Activated naive CD4-positive, alpha-beta T cell (primary cell): ENCODE data around the gene C10orf71.

Experiments used
- DNase-seq, 4 experiments: peaks; one replicate each; lab custom pipeline; 2025; lab: John Stamatoyannopoulos, UW

Gene C10orf71

DNA sequence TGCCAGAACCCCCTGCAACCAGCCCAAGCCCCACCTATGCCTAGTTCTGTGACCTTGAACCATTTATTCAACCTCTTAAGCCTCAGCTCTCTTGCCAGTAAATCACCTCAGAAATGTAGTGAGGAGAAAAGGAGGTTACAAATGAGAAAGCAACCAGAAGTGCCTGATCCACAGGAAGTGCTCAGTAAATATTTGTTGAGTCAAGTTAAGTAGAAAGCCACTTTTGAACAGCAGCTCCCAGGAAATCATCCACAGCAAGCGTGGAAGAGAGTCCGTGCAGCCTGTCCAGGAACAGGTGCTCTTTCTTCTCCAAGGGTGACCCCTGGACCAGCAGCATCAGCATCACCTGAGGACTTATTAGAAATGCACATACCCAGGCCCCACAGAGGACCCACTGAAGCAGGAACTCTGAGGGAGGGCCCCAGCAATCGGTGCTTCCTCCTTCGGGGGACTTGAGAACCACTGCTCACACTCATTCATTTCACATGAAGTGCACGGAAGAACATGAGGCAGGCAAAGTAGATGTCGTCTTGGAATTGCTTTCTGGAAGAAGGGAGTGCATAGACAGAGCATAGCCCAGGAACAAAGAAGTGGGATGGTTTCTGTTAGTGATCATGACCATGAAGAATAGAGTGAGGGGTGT is 6.3 kb upstream of the C10orf71 start:
- no peak for DNase-seq

DNA sequence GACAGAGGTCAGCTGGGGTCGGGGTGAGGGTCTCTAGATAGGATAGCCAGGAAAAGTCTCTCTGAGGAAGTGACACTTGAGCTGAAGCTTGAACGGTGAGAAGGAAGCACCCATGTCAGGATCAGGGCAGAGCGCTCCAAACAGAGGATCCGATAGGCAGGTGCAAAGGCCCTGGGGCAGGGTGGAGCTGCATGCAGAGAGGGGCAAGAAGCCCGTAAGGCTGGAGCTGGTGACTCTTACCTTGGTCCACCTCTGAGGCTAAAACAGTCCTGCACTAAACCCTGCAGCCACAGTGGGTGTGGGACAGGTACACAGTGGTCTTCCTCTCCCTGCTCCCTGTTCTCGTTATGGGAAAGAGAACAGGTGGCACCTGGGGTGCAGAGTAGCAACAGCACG is 5.8 kb upstream of the C10orf71 start:
- no peak for DNase-seq

DNA sequence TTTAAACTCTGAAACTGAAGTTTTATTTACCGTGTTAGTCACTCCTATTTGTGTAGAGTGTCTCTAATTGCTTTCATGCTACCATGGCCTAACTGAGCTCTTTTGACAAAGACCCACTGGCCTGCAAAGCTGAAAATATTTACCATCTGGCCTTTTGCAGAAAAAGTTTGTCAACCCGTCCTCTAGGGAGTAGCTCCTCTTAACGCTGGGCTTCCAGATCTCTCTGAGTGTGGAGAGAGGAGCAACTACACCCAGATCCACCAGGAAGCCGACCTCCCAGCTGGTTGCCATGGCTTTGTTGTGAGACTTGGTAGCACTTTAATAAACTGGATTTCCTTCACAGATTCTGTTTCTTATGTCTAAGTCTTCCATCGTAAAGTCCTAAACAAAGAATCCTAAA is 4.2 kb upstream of the C10orf71 start:
- DNase-seq: no peak

DNA sequence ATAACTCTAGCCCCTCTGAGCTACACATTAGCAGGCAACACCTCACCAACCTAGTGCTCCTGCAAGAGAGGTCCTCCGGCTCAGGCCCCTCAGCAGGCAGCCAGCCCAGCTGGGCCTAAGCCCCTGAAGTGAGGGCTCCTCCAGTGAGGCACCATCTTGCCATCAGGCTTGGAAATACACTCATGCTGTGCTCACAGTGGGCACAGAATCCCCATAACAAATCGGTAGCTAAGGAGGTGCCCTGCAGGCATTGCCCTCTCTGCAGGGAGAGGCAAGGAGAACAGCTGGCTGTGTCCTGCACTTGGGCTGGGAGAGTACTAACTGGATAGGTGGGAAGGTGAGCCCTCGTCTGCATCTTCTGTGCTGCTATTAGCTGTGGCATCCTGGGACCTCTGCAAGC is 3.7 kb upstream of the C10orf71 start:
- no peak for DNase-seq

DNA sequence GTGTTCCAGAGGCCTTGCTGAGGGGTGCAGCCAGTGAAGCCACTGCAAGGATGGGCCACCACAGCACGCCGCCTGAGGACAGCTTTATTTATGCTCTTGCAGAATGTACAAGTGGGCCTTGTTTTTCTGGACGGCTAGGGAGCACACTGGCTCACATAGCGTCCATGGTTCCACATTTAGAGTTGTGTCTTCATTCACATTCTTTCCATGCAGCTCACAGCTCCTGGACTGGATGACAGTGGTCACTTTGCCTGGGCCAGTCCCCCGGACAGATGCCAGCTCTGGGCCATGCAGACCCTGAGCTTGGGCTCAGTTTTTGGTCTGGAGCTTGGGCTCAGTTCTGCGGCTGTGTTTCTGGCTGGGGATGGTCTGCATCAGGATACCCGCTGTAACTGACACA is 2.6 kb upstream of the C10orf71 start:
- DNase-seq: no peak

DNA sequence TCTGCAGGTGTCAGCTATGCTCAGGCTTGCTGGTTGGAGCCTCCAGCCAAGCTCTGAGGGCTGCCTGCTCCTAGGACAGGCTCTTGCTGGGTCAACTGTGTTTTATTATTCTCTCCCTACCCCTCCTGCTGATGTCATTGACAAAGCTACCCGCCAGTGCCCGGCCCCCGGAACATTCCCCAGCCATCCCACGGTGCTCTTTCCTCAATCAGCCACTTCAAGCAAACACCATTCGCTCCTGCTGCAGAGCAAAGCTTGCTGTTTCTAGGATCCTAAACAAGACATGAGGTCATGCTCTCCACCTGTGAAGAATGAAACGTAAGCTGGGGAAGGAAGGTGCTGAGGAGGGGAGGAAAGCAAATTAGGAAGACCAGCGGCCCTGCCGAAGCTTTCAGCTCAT is 2.1 kb upstream of the C10orf71 start:
- no peak for DNase-seq

DNA sequence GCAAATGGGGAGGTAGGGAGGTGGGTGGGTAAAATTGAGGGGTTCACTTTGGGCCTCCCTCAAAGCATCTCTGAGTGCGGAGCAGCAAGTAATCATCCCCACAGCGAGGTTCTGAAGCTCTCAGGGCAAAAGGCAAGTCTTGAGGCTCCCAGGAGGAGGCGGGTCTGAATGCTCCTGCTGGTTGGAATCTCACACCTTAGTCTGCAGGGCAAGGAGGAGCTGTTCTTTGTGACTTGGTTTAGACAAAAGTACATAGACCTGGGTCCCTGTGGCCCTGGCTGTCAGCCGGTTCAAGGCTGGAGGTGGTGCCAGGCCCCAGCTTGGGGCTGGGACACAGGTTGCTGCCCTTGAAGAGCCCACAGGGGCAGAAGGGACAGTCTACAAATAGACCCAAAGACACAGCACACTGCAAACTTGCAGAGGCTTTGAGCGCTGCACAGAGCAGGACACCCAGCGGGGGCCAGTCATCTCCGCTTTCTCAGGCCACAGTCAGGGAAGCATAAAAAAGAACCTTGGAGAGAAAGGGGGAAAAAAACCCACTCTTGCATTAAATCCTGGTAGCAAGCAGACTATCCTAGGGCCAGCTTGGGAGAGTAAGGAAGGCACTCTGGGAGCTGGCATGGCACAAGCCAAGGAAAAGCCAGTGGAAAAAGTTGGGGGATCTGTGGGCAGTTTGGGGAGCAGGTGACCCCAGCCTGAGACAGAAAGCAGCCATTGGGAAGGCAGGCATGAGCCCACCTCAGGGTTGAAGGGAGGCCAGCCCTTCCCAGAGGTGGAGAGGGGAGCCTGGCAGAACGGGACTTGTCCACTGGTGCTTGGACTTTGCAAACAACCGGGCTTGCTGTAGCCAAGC is 926 bp upstream of the C10orf71 start:
- DNase-seq: no peak

DNA sequence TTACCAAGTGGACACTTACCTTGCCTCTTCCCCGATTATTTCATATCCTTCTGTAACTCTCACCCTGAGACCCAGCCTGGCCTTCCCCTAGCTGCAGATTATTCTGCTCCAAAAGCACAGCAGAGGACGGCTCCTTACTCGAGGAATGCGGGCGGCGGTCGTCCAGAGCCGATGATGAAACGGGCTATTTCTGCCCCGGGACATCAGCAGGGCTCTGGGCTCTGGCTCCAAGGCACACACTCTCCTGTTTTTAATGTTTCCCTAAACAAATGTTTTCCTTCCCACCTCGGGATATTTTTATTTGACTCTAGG is 343 bp upstream of the C10orf71 start:
- no peak for DNase-seq

DNA sequence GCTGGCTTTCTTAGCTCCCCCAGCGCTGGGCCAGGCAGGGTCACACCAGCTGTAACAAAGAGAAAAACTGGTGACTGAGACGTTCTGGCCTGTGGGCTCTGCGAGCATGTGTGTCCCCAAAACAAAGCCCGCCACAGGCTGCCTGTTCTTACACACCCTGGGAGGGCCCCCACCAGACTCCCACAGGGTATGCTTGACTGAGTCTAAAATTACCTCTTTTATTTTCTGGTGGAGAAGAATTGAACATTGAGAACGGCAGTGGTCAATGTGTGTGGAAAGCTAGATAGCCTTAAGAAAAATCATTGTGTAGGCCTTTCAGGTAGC is 808 bp downstream of the C10orf71 start:
- no peak for DNase-seq

DNA sequence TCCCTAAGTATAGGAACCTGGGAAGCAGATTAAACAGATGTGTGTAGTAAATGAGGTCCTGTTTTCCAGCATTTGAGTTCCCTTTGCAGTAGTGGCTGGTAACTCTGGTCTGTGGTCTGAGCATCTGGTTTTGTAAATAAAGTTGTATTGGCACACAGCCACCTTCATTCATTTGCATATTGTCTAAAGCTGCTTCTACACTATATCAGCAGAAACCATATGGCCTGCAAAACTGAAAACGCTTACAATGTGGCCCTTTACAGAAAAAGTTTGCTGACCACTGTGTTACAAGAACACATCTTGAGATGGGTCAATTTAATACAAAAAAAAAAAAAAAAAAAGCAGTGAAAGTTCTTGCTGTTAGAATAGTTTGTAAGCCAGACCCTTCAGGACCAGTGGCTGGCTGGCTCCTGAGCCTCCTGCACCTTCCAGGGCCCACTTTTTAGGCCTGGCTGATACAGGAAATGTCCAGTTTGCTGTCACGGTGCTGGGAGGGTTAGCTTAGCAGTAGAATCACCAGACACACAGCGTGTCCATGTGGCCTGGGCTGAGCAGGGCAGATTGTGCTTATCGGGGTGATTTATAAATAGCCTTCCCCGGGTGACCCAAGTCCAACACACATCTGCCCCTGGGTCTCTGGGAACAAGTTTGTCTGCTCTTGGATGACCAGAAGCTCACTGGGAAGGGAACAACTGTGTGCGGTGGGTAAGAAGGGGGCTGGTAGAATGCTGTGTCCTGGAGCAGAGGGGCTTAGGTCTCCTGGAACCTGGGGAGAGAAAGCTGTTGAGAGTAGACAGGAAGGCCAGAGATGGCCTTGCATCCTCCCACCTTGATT is 1.4 kb downstream of the C10orf71 start:
- no peak for DNase-seq

DNA sequence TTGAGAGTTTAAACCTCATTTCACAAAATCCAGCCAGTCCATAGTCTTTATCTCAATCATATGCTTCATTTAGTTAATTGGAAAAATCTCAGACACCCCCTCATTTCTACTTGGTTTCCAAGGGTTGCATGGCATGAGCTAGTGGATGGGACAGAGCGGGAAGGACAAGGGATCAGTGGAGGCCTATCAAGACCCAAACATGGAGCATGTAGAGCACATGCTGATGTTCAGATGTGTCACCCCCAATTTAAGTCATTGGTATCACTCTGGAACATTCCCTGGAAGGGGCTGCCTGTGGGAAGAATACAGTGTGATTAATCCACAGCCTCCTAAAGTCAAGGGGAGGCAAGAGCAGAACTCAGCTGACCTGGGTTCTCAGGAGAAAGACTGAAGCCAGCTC is 2.3 kb downstream of the C10orf71 start:
- no peak for DNase-seq

DNA sequence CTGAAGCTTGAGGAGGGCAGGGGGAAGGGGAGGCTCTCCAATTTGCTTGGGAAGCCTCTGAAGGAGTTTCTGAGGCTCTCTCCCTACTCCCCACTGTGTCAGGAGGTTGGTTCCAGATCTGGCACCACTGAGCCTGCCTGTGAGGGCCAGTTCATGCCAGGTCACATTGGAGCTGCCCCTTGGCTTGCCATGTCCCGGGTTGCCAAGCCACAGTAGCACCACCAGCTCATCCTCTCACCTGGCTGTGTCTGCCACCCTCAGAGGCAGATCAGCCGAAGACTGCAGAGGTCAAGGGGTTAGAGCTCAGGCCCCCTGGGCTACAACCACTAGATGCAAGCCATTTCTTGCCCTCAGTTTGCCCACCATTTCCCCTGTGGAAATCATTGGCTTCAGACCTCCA is 3.1 kb downstream of the C10orf71 start:
- no peak for DNase-seq

DNA sequence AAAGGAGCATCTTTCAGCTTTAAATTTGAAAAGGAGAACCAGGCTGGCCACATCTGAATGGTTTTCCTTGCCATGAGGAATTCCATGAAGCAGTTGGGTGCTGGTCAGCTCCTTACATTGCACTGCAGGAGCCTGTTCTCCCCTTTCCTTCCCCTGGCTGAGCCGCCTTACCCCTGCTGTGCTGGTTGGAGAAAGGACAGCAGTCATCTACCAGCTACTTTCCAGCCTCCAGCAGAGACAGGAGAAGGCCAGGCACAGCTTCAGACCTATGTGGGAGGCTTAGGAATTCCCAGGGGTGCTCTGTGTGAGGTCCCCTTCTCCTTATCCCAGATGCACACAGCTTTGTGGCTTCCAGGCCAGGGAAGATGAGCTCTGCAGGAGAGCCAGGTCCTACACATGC is 4.7 kb downstream of the C10orf71 start:
- DNase-seq: no peak

DNA sequence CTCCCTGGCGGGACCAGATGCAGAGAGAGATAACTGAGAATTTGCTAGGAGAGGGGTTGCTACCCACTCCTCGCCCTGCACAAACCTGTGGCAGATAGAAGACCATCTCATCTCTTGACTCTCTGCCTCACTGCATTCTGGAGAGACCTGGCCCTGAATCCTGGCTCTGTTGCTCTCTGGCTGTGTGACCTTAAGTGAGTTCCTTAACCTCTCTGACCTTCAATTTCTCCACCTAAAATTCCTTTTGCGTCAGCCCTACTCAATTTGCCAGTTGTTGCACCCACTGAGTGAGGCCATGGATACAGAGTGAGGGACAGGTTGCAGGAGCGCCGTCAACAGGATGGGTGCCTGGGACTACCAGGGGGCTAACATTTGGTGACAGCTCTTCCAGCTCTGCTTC is 5.2 kb downstream of the C10orf71 start:
- no peak for DNase-seq

DNA sequence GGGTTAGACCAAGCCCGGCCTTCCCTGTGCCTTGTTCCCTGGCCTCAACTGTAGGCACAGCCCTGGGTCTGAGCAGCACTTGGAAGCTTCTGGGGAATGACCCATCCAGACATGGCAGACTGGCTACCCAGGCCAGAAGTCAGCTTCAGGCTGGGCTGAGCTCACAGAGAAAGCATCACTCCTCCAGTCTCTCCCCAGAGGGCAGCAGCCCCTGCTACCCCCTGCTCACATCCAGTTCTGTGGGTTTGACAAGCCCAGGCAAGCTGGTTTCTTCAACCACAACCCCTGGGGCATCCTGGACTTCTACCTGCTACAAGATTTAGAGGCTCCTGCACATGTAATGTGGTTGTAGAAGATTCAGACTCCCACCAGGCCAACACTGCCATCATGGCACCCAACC is 9.0 kb downstream of the C10orf71 start:
- DNase-seq: no peak

DNA sequence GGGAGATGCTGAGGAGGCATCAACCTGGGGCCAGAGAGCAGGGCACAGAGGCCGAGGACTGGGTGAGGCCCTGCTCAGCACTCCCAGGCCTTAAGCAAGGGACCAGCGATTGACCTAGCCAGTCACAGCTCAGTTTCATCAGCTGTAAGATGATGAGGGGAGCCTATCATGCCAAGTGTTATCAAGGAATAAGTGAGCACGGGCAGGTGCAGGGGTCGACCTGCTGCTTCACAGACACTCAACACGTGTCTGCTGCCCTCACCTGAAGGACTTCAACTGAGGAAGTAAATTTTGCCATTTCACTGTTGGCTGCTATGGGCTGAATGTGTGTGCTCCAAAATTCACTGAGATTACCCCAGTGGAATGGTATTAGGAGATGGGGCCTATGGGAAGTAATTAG is 9.9 kb downstream of the C10orf71 start:
- DNase-seq: no peak

DNA sequence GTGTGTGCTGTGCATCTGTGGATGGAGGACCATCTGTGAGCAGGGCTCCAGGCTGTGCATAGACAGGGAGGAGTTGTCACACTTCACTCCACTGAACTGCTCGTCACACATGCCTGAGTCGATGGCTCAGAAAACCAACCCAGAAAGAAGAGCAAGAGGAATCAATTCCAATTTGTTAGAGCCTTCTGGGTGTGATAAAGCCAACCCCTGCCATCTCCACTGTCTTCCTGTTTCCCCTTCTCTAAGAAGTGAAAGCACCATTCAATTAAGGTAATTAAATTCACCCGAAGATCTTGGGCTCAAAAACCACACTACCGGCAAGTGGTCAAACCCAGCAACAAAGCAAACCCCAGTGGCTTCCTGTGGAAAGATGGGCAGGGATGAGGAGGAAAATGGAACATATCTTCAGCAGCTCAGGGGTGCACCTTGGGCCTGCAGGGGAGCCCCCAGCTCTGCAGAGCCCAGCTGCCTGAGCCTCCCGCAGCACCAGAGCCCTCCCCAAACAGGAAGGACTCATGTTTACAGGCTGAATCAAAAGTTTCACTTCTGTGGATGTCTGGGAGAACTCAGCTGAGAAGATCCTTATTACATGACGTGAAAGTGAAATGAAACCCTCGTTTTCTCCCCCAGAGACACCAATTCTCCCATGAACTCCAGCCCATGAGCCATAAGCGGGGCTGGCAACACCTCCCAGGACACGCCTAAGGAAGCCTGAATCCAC is 10.9 kb downstream of the C10orf71 start:
- DNase-seq: no peak

DNA sequence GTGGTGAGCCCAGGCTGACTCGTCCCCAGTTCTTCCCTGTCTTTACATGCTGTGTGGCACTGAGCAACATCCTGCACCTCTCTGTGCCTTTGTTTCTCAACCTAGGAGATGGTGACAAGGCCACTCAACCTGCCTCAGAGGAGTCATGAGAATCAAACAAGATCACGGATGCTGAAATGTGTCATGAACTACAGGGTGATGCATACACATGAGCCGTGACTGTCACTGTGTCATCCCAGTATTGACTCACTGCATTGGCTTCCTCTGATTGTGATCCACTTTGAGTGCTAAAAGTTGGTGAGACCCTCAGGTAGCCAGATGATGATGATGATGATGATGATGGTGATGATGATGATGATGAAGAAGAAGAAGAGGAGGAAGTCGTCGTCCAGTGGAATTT is 11.5 kb downstream of the C10orf71 start:
- DNase-seq: no peak

DNA sequence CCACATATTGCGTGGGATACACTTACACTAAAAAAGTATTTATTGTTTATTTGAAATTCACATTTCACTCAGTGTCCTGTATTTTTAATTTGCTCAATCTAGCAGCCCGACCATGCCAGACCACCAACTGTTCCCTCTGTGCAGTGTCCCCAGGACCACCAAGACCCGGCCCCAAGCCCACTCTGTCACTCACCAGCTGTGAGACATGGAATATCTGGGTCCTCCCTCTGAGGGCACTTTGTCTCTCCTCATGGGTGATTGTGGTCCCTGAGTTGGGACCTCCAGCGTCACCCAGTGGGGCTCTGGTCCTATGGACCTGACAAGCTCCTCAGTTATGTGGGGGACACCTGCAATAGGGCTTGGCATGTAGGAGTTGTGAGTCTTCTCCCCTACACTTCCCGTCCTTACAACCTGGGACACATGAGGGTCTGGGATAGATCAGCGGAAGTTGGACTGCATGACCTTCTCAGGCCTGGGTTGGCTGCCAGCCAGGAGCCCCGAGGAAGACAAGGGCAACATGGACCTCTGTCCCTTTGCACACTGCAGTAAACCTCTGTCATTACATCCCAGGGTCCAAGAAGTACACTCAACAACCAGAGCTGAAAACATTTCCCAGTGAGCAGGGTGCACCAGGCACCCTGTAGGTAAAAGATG is 12.1 kb downstream of the C10orf71 start:
- no peak for DNase-seq

DNA sequence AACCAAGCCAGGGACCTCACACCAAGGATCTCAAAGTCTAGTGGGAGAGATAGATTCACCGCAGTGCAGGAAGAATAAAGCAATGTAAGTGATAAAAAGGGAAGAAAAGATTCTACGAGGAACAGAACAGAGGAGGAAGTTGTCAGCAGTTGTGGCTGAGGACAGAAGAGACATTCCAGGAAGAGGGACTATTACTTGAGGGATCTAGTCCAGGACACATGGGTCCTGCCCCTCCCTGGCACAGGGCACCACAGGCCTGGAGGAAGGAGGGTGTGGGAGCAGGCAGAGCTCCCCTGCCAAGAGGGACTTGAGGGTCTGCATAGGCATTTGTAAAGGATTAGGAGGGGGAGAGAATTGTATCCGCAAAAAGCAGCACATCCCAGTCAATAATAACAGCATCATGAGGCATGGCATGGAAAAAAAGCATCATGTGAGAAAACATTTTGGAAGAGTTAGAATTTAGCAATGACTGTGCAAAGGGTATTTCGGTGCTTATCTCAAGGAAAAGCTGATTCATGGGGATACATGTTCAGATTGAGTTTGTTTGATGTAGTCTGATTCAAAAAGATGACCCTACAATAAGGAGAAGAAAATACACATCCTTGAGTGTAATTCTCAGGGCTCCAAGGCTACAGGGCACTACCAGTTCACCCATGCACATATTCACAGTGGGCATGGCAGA is 12.7 kb downstream of the C10orf71 start:
- no peak for DNase-seq

DNA sequence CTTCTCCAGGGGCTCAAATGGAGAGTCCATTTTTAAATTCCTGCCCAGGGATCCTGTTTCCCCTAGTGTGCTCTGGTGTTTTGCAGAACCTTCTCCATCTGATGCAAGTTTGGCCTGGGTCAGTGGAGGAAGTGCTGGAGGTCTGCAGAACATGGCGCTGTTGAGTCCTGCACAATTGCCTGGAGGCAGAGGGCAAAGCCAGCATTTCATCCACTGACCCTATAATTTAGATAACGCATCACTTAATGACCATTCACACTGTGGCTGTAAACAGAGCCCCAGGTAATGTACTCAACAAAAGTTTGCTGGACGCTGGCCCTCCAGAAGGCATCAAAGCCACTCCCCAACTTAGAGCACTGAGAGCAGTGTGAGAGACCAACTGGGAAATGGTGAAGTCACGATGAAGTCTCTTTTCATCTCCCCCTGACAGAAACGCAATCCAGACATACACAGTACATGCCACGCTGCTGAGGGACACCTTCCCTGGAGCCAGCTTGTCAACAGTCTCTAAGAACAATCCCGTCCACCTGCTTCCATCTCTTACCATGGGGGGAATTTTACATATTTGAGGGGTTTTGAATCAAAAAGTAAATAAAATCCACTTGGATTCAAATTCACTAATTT is 13.4 kb downstream of the C10orf71 start:
- no peak for DNase-seq
